ENCODE data around the gene ST14. TPM values are rescaled to one million over a fixed set of nuclear protein-coding genes. Genes with fewer than 3 reads are reported as not detected.

The ST14 gene
- total RNA-seq, 4 donors from 2014 or later: 109 to 225 (median 141) TPM

GRCh38 chr11:130180491-130180890 is 20.9 kb downstream of the ST14 start:
- Histone ChIP-seq H3K36me3 (peaks cover 0 to 9% (median 0%) of the 10 kb centered on the region in 3 donors), H3K4me3 (no peak overlapping the region), H3K27me3 (no peaks in the 10 kb centered on the region), H3K27ac (peak overlapping the region; percentile 78 to 89 (median 81)), H3K4me1 (peaks cover 38 to 62% (median 40%) of the 10 kb centered on the region in 3 donors), H3K9me3 (no peaks in the 10 kb centered on the region)
- no peak for DNase-seq
- TF ChIP-seq POLR2A (IDR thresholded peaks at IDR 0.05) (no peak), CTCF (IDR thresholded peaks at IDR 0.05) (no peak)
- 41 to 59% methylated on average over 2 to 4 of the region's 4 CpGs for WGBS, 2 donors
- intact Hi-C loops (cut with DNase I): no loop called here

- 44 to 92% methylated on average over 2 of the region's 8 CpGs for WGBS, 2 donors
- DNase-seq: no peak
- H3K27ac ChIP-seq: peak overlapping the region; percentile 78 to 89 (median 81)
- intact Hi-C loops (cut with DNase I): no loop called here
- no peaks in the 10 kb centered on the region for H3K27me3 ChIP-seq
- H3K36me3 ChIP-seq: peaks cover 0 to 9% (median 0%) of the 10 kb centered on the region in 3 donors
- H3K4me3 ChIP-seq: no peak overlapping the region
- no peaks in the 10 kb centered on the region for H3K9me3 ChIP-seq
- TF ChIP-seq POLR2A (IDR thresholded peaks at IDR 0.05) (no peak), CTCF (IDR thresholded peaks at IDR 0.05) (no peak)
- H3K4me1 ChIP-seq: peaks cover 38 to 62% (median 40%) of the 10 kb centered on the region in 3 donors
Measured at GRCh38 chr11:130180896-130181294, 21.3 kb downstream of the ST14 start.

GRCh38 chr11:130181295-130182272 is 22.0 kb downstream of the ST14 start:
- intact Hi-C loops (cut with DNase I): no loop called here
- H3K27ac ChIP-seq: peak overlapping the region; percentile 78 to 89 (median 81)
- H3K27me3 ChIP-seq: no peaks in the 10 kb centered on the region
- no peak overlapping the region for H3K4me3 ChIP-seq
- H3K4me1 ChIP-seq: peaks cover 38 to 62% (median 40%) of the 10 kb centered on the region in 3 donors
- TF ChIP-seq POLR2A (IDR thresholded peaks at IDR 0.05) (no peak), CTCF (IDR thresholded peaks at IDR 0.05) (no peak)
- H3K9me3 ChIP-seq: no peaks in the 10 kb centered on the region
- WGBS, 2 donors: 41 to 51% methylated on average over 7 to 10 of the region's 11 CpGs
- H3K36me3 ChIP-seq: peaks cover 0 to 9% (median 0%) of the 10 kb centered on the region in 3 donors
- DNase-seq: no peak

GRCh38 chr11:130183878-130184610 is 24.5 kb downstream of the ST14 start:
- H3K4me3 ChIP-seq: no peak overlapping the region
- H3K27me3 ChIP-seq: no peaks in the 10 kb centered on the region
- no peak overlapping the region for H3K27ac ChIP-seq
- DNase-seq: no peak
- H3K36me3 ChIP-seq: peaks cover 0 to 17% (median 0%) of the 10 kb centered on the region in 3 donors
- intact Hi-C loops (cut with DNase I): no loop called here
- TF ChIP-seq POLR2A (IDR thresholded peaks at IDR 0.05) (no peak), CTCF (IDR thresholded peaks at IDR 0.05) (no peak)
- H3K9me3 ChIP-seq: no peaks in the 10 kb centered on the region
- H3K4me1 ChIP-seq: peaks cover 30 to 55% (median 34%) of the 10 kb centered on the region in 3 donors
- WGBS, 2 donors: 79 to 84% methylated on average over 11 of the region's 11 CpGs

Data from esophagus squamous epithelium (tissue), 5 donors.